Left lobe of liver (tissue), 2 donors: ENCODE measurements around the gene KBTBD3. TPM values are rescaled to one million over a fixed set of nuclear protein-coding genes. Genes with fewer than 3 reads are reported as not detected.
A peak's percentile ranks its signal among the peaks of the same experiment; 100 is the strongest.

Experiments
- ATAC-seq: fragments of 200-7000 bp; cut with Tn5 transposase; one replicate; pipeline ENCODE4 v1.9.1; 2020; ENCODE audit warnings: mild to moderate bottlenecking, moderate library complexity
- DNase-seq: peaks from one replicate; pipeline ENCODE4 v3.0.0-alpha.2; 2020; ENCODE audit warnings: low spot score
- total RNA-seq: library from RNA; stranded (reverse); gene quantifications from one replicate; pipeline ENCODE4 v1.2.1, GENCODE V29; 2021
- donor health status: DM: no; HTN: no; CAD: no; lungs with moderate emphysema.
- donor health status: DM: no; HTN: yes; CAD: no.

Gene KBTBD3, protein sequence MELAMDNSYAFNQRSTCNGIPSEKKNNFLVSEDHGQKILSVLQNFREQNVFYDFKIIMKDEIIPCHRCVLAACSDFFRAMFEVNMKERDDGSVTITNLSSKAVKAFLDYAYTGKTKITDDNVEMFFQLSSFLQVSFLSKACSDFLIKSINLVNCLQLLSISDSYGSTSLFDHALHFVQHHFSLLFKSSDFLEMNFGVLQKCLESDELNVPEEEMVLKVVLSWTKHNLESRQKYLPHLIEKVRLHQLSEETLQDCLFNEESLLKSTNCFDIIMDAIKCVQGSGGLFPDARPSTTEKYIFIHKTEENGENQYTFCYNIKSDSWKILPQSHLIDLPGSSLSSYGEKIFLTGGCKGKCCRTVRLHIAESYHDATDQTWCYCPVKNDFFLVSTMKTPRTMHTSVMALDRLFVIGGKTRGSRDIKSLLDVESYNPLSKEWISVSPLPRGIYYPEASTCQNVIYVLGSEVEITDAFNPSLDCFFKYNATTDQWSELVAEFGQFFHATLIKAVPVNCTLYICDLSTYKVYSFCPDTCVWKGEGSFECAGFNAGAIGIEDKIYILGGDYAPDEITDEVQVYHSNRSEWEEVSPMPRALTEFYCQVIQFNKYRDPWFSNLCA
- total RNA-seq: 6.5 TPM

DNA sequence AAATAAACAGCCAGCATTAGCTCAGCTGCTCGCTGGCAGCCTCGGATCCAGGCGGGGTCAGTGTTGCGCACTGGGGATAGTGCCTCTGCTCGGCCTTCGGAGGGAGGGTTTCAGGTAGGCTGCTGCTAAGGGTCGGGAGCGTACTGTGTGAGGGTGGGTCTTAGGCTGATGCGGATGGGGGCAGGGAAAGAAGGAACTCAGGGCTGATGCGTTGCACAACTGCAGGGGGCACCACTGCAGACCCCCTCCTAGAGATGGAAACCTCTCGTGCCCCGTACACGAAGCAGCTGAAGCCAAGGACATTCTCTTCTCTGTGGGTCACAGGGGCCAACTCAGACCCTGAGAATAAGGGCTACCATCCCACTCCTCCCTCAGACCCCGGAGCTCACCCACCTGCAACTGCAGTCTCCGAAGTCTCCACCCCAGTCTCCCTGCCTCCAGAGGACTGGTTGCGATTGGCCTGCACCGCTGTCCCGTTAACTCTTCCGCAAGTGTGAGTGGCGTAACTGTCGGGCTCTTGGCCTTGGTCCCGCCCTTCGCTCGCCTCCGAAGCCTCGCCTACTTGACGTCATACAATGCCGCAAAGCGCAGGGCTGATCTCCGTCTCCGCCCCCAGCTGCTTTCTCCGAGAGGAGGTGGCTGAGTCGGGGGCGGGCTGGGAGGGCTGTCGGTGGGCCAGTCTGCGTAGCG, at the start of gene KBTBD3:
Gene KBTBD3, minus strand, starts transcription at position 429 of the 690 bp plus-strand sequence. CDS start 18,250 bp downstream, outside the sequence.
- peak; percentile 92 for ATAC-seq
- DNase-seq: peak; percentile 100

DNA sequence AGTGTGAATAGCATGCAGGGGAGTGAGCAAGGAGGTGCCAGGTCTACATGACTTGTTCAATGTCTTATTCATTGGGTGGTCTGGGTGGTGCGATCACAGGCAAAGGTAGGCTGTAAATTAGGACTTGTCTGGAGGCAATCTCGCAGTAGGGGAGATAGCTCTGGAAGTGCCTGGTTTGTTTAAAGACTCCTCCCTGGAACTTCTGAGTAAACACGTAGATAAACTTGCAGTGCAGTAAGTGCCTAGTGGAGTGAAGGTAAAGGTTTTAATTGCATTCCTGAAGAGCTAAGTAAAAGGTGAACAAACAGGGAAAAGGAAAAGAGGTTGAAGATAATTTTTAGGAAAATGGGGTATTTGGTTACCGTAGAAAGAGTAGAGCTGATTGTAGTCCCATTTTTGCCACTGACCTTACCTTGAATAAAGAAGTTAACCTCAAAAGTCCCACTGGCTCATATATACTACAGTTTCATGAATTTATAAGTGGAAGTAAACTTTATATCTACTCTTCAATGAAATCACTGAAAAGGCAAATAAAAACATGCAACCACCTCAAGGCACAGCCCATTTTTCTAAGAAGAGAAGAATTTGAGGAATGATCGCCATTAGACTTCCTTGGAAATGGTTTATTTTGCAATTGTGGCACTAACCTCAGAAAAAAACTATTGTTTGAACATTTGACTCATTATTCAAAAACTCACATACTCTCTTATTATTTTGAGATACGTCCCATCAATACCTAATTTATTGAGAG, 44.6 kb upstream of the KBTBD3 start:
- no peak for DNase-seq
- no peak for ATAC-seq

DNA sequence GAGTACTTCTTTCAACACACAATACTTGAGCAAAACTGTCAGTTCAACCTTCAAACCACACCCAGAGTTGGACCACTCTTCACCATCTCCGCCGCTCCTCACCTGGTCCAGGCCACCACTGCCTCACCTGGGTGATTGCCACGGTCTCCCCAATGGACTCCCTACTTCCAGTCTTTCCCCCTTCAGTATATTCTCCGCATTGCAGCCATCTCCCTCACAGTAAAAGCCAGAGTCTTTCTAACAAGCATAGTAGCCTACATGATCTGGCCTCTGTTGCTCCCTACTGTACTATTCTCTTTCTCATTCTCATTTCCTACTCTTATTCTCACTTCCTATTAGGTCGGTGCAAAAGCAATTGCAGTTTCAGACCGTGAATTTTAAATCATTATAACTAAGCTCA, 28.8 kb upstream of the KBTBD3 start:
- ATAC-seq (no peak), DNase-seq (no peak)

DNA sequence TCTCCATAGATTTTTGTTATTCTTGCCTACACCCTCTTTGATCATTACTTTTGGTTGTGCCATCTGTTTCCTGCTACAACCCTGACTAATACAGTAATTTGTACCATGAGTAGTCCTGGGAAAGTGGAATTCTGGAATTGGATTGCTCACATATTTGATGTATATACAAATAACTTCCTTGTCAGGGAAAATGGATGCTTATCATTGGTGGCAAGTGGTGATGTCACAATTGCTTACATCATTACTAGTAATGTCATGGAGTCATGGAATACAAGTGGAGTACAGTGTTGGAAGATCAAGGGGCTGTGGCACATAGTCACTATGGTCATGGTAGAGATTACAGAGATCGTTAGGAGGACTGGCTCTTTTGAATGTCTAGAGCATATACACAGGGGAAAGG, 24.7 kb upstream of the KBTBD3 start:
- no peak for DNase-seq
- ATAC-seq: no peak

DNA sequence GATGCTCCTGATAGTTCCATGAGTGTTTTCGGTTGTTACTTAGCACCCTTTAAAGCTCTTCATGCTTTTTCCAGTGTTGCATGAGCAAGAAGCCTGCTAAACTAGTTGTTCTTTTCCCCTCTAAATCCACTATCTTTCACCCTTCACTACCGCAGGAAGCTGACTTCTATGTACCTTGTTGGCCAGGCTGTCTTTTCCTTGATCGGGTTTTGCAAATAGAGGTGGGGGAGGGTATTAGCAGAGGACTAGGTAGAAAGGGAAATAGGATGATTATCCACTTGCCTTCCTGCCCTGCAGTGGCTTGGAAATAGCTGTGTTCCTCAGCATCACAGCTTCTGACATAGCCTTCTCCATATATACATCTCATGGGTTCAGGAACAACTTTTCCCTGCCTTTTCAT, 24.2 kb upstream of the KBTBD3 start:
- ATAC-seq (no peak), DNase-seq (no peak)

DNA sequence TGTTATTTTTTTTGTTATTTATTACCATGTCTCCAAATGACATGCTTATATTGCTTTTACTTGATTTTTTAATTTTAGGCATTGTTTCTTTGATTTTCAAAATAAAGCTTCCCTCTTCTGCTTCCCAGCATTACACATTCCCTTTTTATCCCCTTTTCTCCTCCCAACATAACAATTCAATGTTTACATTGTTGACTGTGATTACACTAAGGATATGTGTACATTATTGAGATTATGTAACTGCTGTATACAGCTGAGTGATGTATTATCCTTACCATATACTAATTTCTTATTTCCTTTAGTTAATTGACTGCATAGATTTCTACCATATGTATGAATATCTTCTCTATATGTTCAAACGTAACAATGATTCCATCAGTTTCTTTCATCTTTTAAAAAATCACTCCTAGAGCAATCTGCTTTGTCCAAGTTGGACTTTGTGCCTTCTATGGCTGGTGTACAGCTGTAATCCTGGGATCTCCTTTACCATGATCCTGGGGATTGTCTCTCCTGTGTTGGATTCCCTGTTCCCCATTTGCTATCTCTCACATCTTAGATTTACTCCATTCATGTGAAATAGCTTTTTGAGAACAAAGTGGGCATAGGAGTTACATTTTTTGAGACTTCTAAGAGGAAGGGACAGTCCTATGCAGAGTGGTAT, 21.9 kb upstream of the KBTBD3 start:
- DNase-seq (no peak), ATAC-seq (no peak)

DNA sequence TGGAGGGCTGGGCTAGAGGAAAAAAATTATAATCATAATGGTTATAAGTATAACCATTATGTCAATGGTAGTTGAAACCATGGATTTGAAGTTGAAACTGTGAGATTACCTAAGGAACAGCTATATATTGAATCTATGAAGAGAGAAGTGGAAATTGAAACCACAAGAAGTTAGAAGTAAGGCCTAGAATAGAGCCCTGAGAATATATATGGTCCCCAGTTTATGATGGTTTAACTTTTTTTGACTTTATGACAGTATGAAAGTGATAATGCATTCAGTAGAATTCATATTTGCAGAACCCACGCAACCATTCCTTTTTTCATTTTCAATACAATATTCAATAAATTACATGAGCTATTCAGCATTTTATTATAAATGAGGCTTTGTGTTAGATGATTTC, 15.3 kb upstream of the KBTBD3 start:
- ATAC-seq (no peak), DNase-seq (no peak)

DNA sequence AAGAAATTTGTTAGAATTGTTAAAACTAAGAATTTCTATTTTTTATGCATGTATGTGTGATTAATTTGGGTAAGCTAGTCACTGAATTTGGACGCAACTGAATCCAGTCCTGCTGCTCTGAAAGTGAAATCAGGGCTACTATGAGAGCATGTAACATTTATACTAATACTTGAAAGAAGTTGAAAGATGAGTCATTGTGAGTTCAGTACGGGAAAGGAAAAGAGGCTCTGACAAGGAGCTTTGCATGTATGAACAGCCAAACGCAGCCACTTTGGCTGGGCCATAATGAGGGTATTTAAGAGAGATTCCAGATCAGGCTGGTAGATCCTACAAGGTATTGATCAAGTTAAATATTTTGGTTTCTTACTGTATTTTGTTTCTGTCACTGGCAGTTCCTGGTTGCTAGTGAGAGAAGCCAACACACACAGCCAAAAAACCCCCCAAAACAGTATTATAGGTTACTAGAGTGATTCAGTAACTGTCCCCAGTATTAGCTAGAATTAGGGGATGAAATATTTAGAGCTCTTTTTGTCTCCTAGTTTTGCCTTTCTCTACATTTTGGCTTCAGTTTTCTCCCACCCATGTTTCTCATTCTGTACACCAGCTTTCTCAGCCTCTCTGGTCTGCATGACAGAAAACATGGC, 14.5 kb upstream of the KBTBD3 start:
- DNase-seq (no peak), ATAC-seq (no peak)

DNA sequence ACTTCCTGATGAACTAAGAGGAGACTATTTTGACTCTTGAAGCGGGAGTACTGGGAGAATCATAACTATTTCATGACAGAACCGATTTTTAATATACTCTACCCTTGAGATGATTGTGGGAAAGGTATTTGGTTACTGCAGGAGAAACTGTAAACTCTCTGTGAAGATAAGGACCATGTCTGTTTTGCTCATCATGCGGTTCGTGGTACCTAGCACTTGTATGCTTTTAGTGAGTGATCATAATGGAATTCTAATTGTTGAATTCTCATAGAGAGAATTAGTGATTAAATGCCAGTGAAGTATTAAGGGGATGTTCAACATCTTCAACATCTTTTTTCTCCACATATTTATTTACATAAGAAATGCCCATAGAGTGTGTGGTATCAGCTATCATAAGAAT, 11.7 kb upstream of the KBTBD3 start:
- ATAC-seq (no peak), DNase-seq (no peak)

DNA sequence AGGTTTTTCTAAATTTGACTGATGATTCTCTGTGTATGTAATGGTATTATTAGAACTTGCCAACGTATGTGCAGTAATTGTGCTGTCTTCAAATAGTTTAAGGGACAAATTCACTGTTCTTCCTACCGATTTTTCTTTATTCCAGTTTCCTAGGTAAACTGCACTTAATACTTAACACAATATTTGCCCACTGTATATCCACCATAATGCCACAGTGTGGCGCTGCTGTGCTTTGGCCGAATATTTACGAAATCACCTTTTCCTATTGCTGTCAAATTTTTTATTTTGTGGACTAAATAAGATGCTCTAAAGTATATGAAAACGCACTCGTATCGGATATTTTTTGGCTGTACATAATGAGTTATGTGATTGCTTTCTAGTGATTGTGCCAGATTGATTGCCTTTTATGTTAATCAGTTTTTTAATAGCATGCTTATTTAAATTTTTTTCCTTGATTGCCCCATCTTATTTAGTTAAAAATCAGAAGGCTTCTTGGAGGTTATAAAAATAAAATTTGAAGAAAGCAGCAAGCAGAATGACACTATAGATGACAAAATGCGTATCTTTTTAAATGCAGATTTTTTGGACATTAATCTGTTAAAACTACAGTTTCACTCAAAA, 10.8 kb upstream of the KBTBD3 start:
- ATAC-seq (peak; percentile 91), DNase-seq (peak; percentile 55)

DNA sequence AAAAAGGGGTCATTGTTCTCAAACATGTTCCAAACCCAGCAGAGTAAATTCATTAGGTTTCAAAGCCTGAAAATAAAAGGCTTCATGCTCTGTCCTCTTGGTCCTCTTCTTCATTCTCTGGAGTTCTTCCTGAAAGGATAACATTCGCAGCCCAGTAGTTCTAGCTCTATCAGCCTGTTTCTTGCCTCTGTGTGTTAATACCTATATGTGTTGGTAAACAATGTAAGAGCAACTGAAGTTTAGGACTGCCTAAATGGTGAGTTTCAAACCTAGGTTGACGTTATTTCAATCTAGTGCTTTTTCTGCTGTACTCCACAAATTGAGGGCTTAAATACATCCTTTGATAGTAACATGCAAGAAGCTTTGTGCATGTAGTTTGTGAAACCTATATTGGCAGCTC, 9.7 kb upstream of the KBTBD3 start:
- no peak for ATAC-seq
- DNase-seq: no peak

DNA sequence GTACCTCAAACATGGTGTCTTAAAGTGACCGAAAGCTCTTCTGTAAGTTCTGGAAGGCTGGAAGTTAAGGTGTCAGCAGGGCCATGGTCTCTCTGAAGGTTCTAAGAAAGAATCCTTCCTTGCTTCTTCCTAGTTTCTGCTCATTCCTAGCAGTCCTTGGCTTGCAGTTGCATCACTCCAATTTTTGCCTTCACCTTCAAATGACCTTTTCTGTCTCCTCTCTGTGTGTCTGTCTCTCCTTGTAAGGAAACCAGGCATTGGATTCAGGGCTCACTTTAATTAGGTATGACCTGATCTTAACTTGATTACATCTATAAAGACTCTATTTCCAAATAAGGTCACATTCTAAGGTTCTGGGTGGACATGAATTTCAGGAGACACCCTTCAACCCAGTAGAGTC, 9.0 kb upstream of the KBTBD3 start:
- no peak for DNase-seq
- no peak for ATAC-seq

DNA sequence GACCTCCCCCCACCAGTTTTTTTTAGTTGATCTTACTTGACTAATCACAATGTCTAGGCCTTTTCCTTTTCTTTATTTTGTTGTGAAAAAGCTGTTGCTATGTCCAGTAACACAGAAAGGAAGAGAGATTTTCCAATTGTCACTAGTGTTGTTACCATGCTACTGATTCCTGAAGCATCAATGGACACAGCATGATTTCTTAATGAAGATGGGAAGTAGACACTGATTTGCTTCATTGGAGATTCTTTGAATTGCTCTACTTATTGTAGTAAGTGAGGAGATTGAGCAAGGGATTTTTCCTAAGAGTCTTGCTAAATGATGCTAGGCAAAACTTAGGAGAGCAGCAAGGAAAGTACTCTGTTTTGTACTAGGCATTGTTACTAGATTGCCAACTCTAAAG, 4.9 kb upstream of the KBTBD3 start:
- ATAC-seq: no peak

DNA sequence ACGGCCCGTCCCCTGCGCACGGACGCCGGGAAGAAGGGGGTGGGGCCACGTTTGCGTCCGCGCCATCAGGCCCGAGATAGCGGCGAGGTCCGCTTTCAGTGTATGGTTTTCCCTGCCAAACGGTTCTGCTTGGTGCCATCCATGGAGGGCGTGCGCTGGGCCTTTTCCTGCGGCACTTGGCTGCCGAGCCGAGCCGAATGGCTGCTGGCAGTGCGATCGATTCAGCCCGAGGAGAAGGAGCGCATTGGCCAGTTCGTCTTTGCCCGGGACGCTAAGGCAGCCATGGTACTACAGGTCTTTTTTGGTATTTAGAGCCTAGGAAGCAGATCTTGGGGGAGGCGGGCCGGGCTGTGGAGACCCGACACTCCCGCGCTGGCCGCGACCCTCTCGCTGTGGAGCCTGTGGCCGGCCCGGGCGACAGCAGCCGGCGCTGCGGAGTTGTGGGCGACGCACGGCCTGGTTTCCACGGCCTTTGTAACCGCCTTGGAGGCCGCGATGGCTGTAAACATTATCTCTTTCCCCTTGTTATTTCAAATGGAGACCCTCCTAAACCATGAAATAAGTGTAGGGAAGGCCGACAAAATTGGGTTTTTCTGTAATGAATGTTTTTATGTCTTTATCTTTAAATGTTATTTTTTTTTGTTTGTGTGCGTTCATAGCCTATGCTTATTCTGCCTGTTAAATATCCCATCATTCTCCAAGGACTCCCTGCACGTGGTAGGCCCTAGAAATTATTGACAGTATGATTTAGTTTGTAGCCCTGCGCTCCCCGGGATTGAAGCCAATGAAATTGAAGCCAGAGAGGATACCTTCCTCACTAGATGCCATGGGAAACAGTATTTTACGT, 685 bp upstream of the KBTBD3 start, which contains the start of gene AASDHPPT:
Gene AASDHPPT, plus strand, starts transcription at position 54 of the 847 bp plus-strand sequence. Its CDS starts 49 bp downstream, at position 103.
- peak; percentile 51 for ATAC-seq
- peak; percentile 51 for DNase-seq

More for the DNA sequence above, 4.9 kb upstream of the KBTBD3 start:
- DNase-seq: no peak

DNA sequence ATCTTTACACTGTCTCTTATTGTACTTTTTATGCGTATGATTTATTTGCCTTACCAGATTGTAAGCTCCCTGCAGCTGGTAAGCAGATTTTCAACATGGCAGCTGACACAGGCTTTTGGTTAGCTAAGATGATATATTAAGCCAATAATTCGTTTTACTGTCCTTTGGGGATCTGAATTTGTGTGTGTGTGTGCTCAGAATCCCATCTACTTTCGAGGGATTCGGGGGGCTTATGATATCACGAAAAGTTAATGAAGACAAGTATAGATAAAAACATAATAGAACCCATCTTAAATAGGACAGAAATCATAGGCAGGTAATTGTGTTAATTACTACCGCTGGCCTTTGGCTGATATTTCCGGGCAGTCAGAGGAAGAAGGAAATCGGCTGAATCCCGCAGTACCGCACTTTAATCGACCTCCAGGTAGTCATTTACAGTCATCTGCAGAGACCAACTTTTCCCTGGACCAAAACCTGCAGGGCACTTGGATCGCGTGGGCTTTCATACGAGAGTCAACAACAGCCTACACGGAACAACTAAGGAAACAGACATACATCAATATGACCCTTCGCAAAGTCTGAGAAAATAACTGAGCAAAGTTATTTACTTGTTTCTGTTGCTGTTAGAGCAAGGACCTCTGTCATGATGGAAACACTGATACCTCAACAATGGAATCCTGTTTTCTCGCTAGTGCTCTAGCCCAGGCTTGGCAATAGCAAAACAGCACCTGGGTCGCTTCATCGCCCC, 802 bp downstream of the KBTBD3 start:
- peak; percentile 47 for DNase-seq
- ATAC-seq: peak; percentile 0

DNA sequence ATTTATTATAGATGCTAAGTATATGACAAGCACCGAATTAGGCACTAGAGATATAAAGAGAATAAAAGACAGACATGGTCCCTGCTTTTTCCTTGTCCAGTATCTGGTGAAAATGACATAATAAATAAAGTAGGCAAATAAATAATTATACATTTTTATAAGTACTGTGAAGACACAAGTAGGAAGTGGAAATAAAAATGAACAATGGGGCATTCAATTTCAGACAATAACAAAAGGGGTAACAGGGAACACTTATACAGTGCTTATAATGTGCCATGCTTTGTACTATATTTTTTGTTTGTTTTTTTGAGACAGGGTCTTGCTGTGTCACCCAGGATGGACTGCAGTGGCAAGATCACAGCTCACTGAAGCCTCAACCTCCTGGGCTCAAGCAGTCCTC, 4.3 kb downstream of the KBTBD3 start:
- DNase-seq: no peak
- no peak for ATAC-seq

DNA sequence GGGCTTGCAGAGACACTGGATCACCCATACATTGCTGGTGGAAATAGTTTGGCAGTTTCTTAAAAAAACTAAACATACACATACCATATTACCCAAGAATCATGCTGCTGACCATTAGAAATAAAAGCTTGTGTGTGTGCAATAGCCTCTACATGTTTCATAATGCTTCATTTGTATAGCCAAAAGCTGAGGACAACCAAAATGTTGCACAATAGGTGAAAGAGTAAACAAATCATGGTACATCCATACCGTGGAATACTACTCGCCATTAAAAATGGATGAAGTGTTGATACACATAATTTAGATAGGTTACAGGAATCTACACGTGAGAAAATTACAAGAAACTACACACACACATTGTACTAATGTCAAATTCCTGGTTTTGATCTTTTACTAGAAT, 6.5 kb downstream of the KBTBD3 start:
- DNase-seq (no peak), ATAC-seq (peak; percentile 38)

DNA sequence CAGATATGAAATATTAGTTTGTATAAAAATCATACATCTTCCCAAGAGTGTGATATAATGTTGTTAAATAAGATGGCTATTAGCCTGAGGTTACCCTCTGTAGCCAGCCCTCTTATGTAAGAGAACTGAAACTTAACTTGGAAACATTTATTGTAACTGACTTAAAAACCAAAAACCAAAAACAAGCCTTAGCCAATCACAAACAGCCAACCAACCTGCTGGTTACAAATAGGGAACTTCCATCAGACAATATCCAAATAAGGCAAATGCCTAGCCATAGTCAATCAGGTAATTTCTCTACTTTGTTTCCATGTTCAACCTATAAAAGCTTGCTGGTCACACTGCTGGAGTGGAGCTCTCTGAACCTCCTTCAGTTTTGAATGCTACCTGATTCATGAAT, 14.1 kb downstream of the KBTBD3 start:
- DNase-seq (no peak), ATAC-seq (no peak)
